GM12874 (cell line): Measurements from ENCODE around the gene FXYD1.

Experiments
- TF ChIP-seq, protein P1 (sequence below): IDR thresholded peaks from 2 replicates; pipeline ENCODE4 v1.5.1; 2011; ENCODE audit warnings: low read depth, mild to moderate bottlenecking, control low read depth, low read length, moderate library complexity; ENCODE audit not compliant: insufficient read depth

Gene FXYD1

GRCh38 chr19:35136977-35137702, 1.5 kb upstream of the FXYD1 start:
- TF ChIP-seq, protein P1, sequence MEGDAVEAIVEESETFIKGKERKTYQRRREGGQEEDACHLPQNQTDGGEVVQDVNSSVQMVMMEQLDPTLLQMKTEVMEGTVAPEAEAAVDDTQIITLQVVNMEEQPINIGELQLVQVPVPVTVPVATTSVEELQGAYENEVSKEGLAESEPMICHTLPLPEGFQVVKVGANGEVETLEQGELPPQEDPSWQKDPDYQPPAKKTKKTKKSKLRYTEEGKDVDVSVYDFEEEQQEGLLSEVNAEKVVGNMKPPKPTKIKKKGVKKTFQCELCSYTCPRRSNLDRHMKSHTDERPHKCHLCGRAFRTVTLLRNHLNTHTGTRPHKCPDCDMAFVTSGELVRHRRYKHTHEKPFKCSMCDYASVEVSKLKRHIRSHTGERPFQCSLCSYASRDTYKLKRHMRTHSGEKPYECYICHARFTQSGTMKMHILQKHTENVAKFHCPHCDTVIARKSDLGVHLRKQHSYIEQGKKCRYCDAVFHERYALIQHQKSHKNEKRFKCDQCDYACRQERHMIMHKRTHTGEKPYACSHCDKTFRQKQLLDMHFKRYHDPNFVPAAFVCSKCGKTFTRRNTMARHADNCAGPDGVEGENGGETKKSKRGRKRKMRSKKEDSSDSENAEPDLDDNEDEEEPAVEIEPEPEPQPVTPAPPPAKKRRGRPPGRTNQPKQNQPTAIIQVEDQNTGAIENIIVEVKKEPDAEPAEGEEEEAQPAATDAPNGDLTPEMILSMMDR = no peak

GRCh38 chr19:35140207-35140961, 1.8 kb downstream of the FXYD1 start:
- TF ChIP-seq, protein P1 = no peak

DNA sequence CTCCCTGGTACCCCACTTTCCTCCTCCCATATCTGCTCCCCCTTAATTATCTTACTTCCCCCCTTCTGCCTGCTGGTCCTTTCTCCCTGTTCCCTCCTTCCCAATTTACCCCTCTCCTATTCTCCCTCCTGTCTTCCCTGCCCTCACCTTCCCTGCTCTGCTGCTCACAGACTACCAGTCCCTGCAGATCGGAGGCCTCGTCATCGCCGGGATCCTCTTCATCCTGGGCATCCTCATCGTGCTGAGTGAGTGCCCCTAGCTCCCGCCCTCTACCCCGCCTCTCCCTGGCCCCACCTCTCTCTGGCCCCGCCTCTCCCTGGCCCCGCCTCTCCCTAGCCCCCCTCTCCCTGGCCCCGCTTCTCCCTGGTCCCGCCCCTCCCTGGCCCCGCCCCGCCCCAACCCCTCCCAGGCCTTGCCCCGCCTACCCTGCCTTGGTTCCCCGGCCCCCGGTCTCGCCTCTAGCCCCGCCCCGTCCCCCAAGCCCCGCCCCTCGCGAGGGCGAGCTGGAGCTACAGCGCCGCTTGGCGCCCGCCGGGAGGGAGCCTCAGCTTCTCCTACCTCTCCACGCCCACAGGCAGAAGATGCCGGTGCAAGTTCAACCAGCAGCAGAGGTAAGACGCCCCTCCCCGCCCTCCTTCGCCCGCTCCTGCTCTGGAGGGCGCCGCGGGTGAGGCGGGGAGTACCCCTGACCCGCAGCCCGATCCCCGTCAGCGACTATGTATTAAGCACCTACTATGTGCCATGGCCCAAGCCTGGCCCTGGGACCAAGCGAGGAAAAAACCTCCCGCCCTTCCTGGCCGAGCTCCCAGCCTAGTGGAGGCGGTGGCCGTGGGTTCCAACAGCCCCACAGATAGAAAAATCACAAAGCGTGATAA, 2.6 kb downstream of the FXYD1 start:
- TF ChIP-seq, protein P1 = peak; percentile 63

- TF ChIP-seq, protein P1 = no peak
Observed at GRCh38 chr19:35141837-35142605, 3.4 kb downstream of the FXYD1 start.

DNA sequence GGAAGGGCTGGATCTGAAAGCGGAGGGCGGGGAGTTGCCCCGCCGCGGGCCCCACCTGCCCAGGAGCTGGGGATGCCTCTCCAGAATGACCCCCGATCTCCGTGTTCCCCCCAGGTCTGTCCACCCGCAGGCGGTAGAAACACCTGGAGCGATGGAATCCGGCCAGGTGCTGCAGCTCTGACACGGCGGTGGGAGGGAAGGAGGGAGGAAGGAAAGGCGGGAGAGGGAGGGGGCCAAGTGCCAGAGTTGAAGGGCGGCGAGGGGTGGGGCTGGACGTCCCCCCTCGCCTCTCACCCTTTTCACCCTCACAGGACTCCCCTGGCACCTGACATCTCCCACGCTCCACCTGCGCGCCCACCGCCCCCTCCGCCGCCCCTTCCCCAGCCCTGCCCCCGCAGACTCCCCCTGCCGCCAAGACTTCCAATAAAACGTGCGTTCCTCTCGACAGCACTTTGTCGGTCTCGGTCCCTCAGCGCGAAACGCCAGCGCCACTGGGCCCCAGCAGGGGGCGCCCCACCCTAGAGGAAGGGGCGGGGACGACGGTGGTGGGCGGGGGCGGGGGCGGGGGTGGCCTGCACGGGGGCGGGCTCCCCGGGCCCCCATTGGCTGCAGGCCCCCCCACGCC, 4.1 kb downstream of the FXYD1 start:
- TF ChIP-seq, protein P1 = peak; percentile 68

GRCh38 chr19:35143231-35143715, 4.6 kb downstream of the FXYD1 start, which contains the start of gene FXYD7:
TSS of gene FXYD7 (plus strand) at chr19:35143255. CDS start at chr19:35143334, 79 bp downstream.
- TF ChIP-seq, protein P1 = no peak
